Renal cortical epithelial cell (primary cell): ENCODE data around the gene NRXN3. TPM values are rescaled to one million over a fixed set of nuclear protein-coding genes. Genes with fewer than 3 reads are reported as not detected.
"Not testable (repeated sequence)": the region's sequence is repeated elsewhere in the genome, so short reads cannot be mapped to it uniquely, and the experiment has no call there.

Experiments used
- DNase-seq: peaks from one replicate; pipeline ENCODE4 v3.0.0-alpha.2; 2011; ENCODE audit warnings: low read depth
- total RNA-seq: library from RNA; depleted of rRNA; stranded (reverse); fragments of >200 nt; gene quantifications from 2 replicates; pipeline ENCODE4 v1.2.3, GENCODE V29; 2014

NRXN3 gene
- total RNA-seq, 1 donor from 2014 or later = 2.9 TPM

DNA sequence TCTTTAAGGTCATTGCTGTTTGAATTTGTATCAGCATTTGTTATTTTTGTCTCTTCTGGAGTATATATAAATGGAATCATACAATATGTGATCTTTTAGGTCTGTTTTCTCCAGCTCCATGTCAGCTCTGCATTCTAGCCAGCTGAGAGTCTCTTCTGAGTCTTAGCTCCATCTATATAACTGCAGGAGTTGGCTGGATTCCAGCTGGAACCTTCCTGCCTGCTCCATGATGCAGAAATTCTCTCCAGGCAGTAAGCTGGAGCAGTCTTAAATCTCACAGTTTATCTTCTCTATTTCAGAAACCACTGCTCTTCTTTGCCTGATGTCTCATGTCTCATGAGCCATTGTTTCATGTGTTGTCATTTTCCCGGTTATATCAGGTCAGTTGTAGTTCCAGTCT lies 827.6 kb downstream of the NRXN3 start:
- DNase-seq = peak; percentile 33

DNA sequence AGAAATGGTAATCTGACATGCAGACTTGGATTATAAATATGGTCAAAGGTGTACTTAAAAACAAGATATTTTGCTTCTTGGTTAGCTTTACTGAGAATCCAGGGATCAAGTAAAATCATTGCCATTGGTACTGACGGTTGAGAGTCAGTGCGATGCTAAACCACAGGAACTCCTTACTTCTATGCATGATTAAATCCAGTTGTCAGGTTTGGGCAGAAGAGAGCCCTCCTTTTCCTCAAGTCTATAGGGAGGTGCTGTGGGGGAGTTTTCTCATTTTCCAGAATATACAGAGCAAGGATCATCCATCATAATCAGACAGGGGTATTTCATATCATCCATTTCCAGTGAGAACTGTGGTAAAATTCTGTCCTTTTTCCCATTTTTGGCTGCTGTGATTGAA lies 839.1 kb downstream of the NRXN3 start:
- DNase-seq = no peak

DNA sequence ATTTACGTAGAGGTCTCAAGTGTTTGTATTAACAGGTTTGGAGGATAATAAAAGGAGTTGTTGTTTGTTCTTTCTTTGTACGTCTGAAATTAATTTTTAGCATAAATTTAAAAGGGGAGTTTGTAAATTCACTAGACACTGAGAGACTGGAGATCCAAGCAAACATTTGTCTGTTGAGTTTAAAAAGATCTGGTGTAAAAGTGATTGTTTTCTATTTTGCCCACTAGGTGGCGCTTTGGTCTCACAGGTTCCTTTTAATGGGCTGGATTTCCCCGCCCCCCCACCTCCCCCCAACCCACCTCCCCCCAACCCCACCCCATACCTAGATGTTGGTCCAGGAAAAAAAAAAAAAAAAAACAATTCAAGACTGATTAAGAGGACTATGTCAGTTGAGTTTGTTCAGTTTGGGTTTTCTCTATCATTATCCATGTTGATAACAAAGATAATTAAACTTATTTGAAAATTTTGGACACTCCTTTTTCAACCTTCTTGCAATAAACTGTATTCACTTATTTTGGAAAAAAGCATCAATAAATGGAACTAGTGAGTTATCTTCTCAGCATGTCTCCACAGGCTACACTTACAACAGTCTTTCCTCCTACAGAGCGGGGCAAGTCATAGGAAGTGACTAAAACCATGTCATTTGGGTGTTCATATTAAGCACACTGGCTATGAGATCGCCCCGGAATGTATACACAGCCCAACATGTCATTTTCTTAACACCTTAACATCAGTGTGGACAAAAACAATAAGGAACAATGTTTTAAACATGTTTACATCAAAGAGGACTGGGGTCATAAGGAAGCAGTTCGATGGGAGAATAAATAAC lies 841.1 kb downstream of the NRXN3 start:
- peak; percentile 15 for DNase-seq

DNA sequence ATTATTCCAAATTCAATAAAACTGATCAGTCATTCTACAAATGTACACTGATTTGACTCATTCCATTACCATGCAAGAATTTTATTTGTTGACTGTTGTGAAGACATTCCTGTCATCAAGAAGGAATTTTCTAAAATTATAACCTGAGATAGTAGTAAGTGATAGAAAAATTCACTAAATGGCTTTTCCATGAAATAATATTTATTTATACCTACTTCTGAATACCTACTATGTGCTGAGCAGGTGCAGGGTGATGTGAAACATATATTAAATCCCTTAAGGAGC lies 841.7 kb downstream of the NRXN3 start:
- peak; percentile 32 for DNase-seq

DNA sequence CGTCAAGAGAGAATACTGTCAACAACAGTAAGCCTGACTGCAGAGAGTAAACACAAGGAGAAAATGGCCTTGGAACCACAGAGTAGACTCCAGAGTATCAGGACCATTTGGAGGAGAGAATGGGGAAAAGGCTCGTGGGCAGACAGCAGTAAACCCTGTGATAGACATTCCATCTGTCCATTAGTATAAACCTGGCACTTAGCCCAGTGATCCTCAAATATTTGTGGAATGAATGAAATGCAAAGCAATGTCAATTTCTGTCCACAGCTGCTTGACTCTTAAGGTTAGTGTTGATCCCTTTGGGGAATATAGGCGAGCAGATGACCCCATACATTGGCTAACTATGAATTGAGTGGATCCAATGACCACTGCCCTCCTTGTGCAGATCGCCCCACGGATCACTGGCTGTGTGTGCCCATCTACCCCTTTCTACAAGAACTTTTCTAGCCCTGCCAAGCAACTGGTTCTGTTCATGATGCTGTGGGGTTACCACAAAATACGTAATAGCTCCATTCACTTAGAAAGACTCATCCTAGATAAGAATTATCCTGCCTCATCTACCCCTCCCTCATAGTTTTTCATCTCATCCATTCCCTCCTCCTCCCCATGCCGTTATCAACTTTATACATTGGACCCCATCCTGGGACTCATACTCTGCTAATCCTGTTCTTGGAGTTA lies 846.8 kb downstream of the NRXN3 start:
- peak; percentile 82 for DNase-seq

DNA sequence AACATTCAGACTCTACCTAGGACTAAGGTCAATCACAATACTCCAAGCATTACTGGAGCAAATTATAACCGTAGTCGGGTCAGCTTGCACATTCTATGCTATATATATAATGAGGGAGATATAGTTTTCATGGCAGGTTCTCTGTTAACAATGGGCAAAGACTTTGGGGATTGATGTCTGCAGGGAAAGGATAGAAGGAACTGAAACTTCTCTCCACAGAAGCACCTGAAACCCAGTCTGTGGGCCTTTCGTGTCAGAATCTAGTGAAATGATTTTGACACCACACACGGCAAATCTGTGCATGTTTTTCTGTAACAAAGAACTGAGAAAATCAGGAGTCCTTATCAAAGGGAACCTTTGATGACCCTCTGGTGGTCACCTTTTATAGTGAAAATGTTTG lies 847.4 kb downstream of the NRXN3 start:
- no peak for DNase-seq

DNA sequence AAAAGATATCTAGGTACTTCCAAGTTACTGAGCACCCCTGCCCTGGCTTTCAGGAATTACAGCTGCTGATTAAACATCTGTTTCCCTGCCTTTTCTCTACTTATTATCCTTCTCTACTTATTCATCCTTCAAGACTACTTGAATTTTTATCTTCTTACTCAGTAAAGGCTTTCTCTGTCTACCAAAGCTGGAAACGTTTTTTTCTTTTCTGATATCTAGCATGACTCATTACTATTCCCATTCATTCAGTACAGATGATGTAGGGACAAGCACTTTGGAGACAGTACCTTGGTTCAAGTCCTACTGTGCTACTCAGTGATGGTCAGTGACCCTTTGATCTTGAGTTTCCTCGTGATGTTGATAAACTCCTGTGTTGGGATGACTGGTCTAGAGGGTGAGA lies 848.7 kb downstream of the NRXN3 start:
- peak; percentile 47 for DNase-seq

DNA sequence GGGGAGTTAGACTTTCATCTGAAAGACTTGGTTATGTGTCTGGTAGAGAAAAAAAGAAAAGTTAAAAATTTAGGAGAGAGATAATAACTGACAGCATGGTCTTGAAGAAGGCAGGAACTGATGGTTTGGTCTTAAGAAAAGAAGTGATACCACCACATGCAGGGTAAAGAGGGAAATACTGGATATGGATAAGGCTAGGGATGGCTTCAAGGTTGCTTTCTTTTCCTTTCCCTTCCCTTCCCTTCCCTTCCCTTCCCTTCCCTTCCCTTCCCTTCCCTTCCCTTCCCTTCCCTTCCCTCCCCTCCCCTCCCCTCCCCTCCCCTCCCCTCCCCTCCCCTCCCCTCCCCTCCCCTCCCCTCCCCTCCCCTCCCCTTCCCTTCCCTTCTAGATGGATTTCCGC lies 849.7 kb downstream of the NRXN3 start:
- DNase-seq = not testable (repeated sequence)

DNA sequence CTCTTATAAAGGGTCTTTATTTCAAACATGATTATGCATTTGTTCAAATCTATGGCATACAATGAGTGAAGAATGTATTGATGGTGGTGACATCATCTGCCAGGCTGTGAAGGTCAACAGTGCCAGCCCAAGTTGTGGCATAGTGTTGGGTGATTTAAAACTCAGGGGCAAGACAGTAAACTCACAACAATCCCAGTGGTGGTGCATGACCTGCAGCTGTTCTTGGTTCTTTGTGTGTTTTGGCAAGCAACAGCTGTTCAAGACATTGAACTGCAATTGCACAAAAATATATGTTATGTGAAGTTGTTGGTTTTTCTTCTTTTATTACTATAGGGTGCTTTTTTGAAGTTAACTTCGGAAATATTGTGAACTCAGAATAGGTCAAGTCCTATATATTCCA lies 851.6 kb downstream of the NRXN3 start:
- no peak for DNase-seq

DNA sequence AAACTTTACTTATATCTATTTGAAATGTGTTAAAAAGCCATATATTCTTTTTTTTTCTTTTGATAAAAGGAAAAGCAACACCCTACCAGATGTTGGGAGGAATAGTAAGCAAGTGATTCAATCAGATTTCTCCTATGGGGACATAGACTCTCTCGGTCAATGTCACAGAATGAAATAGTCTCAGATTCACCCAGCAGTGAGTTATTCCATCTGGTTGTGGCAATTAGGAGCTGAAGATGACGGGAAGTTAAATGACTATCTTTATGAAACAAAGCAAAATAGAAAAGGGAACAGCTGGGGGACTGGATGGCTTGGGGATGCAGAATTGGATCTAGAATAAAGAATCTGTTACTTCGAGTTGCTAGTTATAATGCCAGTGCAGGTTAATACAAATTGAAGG lies 857.0 kb downstream of the NRXN3 start:
- DNase-seq = no peak

DNA sequence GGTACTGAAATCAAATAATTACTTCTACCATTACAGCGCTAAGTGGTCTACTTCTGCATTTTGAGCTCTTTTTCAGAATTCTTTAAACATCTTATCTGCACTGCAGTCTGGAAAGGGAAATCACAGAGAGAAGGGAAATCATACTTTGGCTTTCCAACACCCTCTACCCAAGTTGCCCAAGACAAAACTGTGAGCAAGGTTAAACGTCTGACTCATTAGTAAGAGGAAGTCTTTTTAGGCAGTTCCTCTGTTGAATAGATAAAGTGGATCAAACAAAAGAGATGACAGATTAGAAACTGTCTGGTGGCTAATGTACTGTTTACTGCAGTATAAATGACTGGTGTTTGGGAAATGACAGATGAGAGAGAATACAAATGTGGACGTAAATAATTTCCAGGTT lies 858.1 kb downstream of the NRXN3 start:
- no peak for DNase-seq

DNA sequence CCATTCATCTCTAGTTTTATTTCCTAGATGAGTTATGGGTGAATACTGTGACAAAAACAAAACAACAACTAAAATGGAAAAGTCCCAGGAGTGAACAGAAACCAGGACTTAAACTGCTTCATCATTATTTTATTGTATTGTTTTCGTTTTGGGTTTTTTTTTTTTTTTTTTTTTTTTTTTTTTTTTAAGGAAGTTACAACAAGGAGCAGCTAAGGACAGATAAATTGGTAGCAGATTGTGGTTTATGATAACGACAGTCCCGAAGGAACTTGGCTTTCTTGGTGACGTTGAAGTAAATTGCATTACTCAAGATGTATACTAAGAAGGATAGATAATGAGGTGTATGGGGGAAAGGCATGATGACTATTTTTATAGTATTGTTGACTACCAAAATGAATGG lies 866.3 kb downstream of the NRXN3 start:
- DNase-seq = no peak

DNA sequence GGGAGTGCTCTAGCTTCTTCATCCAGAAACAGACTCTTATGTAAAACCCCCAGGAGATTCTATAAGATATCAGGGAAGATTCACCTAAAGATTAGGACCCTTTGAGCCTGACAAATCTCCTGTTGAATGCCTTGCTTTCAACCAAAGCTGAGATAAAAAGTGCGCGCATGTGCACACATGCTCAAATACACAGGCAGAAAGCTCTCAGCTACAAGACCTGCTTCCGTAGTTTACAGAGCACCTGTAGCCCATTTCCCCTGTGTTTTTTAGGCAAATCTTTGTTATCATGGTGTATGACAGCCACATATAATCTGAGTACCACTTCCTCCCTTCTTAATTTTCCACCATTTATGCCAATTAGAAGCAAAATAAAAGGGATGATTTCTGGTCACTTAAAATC lies 866.9 kb downstream of the NRXN3 start:
- DNase-seq = no peak

DNA sequence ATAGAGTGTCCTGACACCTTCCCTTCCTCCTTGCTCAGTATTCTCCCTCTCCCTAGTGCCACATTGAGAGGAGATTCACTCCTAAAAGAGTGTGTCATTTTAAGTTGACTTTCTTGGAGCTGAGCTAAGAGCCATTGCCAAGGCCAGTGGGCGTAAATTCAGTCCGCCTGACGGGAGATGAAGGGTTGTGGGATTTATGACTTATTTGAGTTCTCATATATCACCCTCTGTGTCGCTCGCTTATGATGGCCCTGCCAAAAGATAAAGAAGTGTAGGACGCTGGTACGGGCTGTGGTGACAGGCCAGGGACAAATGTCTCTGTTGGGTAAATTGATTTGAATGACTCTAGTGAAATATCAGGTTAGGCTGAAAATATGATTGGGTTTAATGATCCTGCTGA lies 867.4 kb downstream of the NRXN3 start:
- no peak for DNase-seq

DNA sequence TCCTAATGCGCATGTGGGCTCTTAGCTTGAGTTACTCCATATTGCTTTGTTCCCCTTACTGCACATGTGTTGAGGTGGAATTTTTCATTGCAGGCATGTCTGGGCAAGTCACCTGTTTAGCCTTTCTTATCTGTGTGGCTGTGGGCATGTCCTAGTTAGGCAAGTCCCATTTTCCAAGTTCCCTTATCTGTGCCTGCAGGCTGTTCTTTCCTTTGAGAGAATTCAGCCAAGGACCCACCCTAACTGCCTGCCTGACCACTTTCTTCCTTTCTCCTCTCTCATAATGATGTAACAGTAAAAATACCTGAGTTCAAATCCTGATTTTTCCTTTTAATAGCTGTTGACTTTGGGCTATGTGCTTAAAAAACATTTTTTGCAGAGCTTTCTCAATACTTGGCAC lies 870.6 kb downstream of the NRXN3 start:
- DNase-seq = no peak

DNA sequence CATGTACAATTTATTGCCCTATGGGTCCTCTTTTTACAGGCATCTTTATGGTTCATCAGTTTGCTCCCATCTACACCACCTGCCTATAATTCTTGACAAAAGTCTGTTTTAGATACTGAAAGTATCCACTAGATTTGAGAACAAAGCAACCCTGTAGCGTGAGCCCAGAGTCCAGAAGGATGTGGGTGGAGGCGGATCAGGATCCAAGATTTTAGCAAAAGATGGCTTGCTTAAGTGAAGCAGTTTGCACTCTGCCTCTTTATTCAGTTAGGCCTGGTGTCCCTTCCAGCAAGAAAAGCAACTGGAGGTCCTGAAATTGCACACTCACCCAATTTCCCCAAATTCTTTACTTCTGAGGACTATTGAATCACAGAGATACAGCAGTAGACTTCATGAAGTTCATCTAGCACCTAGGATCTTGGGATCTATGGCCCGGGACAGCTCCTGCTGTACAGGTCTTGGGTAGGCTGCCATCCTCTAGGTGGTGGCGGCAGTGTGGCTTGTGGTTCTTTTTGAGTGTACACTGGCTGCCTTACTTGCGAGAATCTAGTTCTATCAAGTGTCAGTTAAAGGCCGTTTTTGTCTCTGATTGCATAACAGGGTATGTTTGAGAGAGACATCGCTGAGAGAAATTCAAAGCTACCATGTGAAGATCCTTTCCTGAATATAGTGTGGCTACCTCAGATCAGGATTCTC lies 873.2 kb downstream of the NRXN3 start:
- no peak for DNase-seq

DNA sequence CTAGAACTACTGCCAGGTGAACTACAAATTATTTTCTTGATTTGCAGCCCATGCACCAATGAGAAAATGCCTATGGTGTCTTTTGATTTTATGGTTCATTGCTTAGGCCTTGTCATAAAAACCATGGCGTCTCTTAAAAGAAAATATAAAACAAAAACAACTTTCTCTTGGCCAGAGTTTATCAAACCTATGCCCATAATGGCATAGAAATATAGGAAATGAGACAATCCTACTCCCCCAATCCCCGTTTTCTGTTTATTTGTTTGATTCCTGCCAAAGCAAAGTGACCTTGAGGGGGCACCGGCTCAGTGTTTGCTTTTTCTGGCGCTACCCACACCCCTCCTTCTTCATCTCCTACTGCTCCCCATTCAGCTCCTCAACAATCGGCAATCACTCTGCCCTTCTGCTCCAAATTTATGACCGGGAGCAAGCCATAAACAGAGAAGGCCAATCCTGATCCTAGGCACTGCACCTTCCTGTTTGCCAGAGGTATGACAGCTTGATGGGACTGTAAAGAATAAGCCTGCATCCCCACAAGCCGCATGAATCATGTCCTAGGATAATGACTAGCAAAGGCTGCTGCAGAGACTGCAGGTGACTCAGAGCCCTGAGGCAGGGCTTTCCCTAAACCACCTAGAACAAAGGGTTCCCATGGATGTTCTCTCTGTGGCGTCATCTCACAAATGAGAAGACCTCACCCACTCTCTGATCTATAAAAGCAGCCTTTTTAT lies 874.9 kb downstream of the NRXN3 start:
- DNase-seq = peak; percentile 97

DNA sequence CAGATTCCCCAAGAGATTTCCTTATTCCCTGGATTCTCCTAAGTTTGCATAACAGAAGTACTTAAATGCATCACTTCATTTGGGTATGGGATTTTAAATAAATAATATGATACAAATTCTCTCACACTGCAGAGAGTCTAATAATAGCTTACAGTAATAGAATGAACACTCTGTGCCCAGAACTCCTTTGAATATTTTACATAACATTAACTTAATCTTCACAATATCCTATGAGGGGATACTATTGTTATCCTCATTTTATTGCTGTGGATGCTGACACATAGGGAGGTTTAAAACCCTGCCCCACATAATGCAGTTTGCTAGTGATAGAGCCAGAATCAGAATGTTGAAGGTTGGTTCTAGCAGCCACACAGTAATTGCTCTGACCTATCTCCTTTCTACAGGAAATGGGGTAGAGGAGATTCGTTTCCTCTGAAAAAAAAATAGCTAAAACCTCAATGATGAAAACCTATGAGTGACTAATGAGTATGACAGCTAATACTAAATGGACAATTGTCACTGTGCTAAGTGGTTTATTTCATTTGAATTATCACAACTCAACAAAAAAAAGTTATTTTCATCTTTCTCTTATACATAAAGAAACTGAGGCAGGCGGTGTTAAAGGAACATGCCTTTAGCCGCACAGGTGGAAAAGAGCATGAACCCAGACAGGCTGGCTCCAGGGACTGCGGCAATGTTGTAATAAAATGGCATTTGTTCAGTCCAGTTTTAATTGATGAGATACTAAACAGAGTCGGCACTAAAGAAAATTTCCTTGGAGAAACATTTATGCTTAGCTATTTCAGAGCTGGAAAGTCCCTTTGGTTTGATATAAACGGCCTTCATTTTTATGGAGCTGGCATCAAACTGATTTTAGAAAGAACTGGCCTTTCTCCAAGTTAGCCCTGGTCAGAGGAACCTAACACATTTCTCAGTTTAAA lies 880.9 kb downstream of the NRXN3 start:
- DNase-seq = peak; percentile 36

DNA sequence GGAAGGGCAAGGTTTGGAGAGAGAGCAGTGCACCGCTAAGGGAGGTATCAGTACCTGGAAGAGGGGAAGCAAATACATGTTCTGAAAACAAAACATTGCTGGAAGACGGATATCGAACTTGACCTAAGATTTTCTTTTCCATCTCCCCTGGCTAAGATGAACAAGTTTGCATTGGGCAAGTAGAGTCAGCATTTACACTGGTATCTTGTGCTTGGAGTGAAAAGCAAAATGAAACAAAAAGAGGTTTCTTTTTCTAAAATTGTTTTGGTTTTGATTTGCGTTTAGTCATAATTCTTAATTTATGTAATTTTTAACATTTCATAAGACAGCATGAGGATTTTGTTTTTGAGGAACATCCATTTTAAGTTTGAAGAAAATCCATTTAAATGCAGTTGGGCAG lies 881.6 kb downstream of the NRXN3 start:
- DNase-seq = no peak

DNA sequence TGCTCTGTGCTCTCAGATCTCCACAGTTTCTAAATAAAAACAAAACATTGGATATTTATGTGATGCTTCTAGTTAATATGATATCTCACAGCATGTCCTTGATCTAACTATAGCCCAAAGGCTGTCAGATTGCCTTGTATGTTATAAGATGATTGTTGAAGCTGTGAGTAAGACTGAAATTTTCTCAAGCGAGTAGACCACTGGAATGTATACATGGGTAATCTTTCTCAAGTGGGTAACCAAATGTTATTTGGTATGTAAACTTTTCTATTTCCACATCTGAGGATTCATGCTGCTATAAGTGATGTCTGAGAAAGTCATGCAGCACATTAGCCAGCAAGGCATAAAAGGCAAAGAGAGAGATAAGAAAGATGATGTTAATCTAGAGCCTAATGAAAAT lies 886.7 kb downstream of the NRXN3 start:
- no peak for DNase-seq

DNA sequence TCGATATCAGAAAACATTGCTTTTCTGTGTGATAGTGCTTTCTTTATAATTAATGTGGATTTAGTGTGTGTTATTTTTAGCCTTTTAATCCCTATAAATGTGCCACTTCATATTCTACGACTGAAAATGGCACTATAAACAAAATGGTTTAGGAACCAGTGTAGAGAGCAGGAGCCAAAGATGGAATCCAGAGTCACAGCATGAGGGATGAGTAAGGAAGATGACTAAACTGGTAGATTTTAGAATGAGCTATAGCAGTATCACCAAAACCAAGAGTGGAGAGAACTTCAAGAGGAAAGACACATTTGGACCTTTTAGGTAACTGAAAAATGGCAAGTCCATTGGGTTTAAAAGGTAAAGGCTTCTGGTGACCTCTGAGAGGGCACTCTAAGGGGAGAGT lies 887.2 kb downstream of the NRXN3 start:
- DNase-seq = no peak
